GM08714 (cell line): Measurements from ENCODE around the gene CLTB.

Source experiments
- H3K4me3 ChIP-seq: fragments of 200-500 bp; sonication (Bioruptor generic); 2 replicates; pipeline ENCODE4 v1.5.1; 2014; ENCODE audit warnings: mild to moderate bottlenecking, low read length, inconsistent platforms
- ZNF274 ChIP-seq: IDR thresholded peaks from 2 replicates; pipeline ENCODE4 v1.6.1; 2012; ENCODE audit warnings: mild to moderate bottlenecking, low read depth, low read length

The CLTB gene

DNA sequence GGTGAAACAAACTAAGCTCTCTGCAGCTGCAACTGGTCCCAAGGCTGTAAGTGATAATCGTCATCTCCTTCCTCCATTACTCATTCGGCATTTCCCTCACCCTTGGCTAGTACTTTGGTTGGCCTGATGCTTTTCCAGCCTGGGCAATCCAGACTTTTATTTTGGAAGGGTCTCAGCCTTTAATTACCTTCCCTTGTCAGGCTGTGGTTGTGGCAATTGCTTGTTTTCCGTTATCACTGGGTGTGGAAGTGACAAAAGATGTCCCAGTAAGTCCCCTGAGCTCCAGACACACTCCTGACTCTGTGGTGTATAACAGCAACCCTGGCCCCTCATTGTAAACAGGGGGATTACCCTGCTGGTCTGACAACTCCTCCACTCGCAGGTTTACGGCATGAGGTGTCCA is 25.6 kb upstream of the CLTB start:
- no peak for TF ChIP-seq ZNF274
- H3K4me3 ChIP-seq, result no peak overlapping the region

DNA sequence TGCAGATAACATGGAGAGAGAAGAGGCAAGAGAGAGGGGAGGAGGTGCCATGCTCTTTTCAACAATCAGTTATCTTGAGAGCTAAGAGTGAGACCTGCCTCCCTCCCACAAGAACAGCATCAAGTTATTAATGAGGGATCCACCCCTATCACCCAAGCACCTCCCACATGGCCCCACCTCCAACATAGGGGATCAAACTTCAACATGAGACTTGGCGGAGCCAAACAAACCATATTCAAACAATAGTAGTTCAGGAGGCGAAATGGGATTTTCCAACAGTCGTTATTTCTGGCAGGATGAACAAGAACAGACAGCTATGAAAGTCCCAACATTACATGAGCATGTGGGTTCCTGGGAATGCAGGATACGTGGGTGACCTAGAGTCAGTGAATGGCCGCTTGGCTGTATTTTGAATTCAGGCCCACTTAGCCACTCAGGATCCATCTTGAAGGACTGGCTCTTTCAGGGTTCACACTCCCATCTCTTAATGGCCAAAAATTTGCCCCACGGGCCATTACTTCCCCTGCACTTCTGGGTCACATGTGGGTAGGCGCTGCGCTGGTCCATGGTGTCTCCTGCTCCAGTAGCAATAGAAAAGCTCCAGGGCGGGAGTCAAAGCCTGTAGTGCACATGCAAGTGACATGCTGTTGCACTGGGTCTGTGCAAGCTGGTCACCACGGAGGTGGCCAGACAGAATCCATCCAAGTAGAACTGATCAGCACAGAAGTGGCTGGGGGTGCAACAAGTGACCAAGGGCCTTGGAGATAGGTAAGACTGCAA is 24.8 kb upstream of the CLTB start:
- no peak for TF ChIP-seq ZNF274
- H3K4me3 ChIP-seq, result no peak overlapping the region

GRCh38 chr5:176438959-176439757 is 22.8 kb upstream of the CLTB start:
- H3K4me3 ChIP-seq, result no peak overlapping the region
- TF ChIP-seq ZNF274, result no peak

- TF ChIP-seq ZNF274, result no peak
- H3K4me3 ChIP-seq, result peak overlapping the region; percentile 55; the same call in 1 of the 2 replicates
Measured at GRCh38 chr5:176436656-176437055, 20.3 kb upstream of the CLTB start.

DNA sequence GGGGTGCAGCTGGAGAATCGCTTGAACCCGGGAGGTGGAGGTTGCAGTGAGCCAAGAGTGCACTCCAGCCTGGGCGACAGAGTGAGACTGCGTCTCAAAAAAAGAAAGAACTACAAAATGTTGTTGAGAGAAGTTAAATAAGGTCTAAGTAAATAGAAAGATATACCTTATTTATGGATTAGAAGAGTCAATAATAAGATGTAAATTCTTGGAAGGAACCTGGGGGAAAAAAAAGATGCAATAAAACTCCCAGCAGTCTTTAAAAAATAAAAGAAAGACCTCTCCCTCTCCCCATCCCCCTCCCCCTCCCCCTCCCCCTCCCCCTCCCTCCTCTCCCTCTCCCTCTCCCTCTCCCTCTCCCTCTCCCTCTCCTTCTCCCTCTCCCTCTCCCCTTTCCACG is 16.4 kb upstream of the CLTB start:
- no peak for TF ChIP-seq ZNF274
- H3K4me3 ChIP-seq, result no peak overlapping the region

- no peak for TF ChIP-seq ZNF274
- H3K4me3 ChIP-seq, result no peak overlapping the region
Measured at GRCh38 chr5:176429972-176430371, 13.6 kb upstream of the CLTB start.

GRCh38 chr5:176427971-176428370 is 11.6 kb upstream of the CLTB start:
- TF ChIP-seq ZNF274, result no peak
- H3K4me3 ChIP-seq, result no peak overlapping the region

- TF ChIP-seq ZNF274, result no peak
- no peak overlapping the region for H3K4me3 ChIP-seq
Measured at GRCh38 chr5:176426876-176427275, 10.5 kb upstream of the CLTB start.

DNA sequence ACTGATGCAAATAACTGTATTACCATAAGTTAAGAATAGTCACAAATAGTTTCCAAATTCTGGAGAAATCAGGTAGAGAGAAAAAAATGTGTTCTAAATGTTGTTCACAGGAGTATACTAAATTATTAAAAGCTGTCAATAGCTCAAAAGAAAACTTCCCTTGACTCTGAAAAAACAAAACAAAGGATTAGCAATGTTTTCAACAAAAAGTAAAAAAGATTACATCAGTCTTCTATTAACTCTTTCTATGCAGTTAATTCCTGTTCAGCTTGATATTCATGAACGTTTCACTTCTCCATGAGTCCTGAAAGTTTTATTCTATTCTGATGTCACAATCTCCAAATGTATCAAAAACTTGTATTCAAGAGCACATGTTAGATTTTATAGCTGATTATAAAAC is 9.5 kb upstream of the CLTB start:
- no peak for TF ChIP-seq ZNF274
- no peak overlapping the region for H3K4me3 ChIP-seq

GRCh38 chr5:176425138-176425537 is 8.8 kb upstream of the CLTB start:
- TF ChIP-seq ZNF274, result no peak
- H3K4me3 ChIP-seq, result no peak overlapping the region

GRCh38 chr5:176424181-176424580 is 7.8 kb upstream of the CLTB start:
- TF ChIP-seq ZNF274, result no peak
- H3K4me3 ChIP-seq, result no peak overlapping the region

DNA sequence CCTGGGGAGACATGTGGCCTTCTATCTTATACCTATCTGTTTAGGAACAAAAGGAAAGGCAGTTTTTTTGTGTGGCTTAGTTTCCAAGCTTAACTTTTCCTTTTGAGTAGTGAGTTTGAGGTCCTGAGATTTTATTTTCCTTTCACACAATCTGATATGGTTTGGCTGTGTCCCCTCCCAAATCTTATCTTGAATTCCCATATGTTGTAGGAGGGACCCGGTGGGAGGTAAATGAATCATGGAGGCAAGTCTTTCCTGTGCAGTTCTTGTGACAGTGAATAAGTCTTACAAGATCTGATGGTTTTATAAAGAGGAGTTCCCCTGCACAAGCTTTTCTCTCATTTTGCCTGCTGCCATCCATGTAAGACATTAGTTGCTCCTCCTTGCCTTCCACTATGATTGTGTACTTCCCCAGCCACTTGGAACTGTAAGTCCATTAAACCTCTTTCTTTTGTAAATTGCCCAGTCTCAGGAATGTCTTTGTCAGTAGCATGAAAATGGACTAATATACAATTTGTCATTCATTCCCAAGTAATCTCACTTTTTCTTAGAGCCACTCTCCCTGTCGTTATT is 4.7 kb upstream of the CLTB start:
- no peak for TF ChIP-seq ZNF274

GRCh38 chr5:176420086-176420485 is 3.7 kb upstream of the CLTB start:
- no peak overlapping the region for H3K4me3 ChIP-seq
- TF ChIP-seq ZNF274, result no peak

More for the DNA sequence above, 4.7 kb upstream of the CLTB start:
- no peak overlapping the region for H3K4me3 ChIP-seq

- no peak for TF ChIP-seq ZNF274
- H3K4me3 ChIP-seq, result no peak overlapping the region
Measured at GRCh38 chr5:176418251-176418650, 1.9 kb upstream of the CLTB start.

DNA sequence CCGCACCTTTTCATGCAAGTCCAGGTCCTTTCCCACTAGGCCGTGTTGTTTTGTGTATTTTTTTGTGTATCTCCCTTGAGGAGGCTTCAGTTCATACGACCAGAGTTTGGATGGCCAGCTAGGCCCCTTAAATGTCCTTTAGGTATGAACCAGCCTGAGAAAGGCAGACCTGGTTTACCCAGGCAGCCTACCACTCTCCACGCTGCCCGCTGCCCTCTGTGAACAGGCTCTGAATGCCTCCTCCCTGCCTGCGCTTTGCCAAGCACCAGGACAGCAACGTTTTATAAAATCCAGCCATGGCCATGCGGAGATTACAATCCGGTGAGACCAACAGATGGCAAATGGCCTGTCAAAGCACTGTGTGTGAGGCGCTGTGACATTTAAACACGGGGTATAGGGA is 626 bp upstream of the CLTB start:
- TF ChIP-seq ZNF274, result no peak
- H3K4me3 ChIP-seq, result peak overlapping the region; percentile 37; the same call in 1 of the 2 replicates
